NCI-H526 (cell line): ENCODE measurements around the gene TRIM2.

ENCODE experiments used
- DNase-seq, 2 experiments: peaks; one replicate each; lab custom pipeline; 2025; lab: John Stamatoyannopoulos, UW

The TRIM2 gene

DNA sequence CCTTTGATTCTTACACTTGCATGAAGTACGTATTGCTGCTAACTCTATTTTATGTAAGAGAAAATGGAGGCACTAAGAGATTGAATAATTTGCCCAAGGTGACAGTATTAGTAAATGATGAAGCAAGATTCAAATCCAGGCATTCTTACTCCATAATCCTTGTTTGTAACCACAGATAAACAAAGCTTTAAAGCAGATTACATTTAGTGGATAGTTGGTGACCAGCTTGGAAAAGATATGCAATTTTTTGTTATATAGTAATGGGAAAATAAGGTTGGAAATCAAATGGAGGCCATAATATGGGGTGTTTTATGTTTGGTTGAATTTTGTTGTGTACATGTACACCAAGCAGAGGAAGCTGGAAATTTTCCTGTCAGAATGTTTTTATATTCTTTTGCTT is 171.1 kb downstream of the TRIM2 start:
- no peak for DNase-seq

DNA sequence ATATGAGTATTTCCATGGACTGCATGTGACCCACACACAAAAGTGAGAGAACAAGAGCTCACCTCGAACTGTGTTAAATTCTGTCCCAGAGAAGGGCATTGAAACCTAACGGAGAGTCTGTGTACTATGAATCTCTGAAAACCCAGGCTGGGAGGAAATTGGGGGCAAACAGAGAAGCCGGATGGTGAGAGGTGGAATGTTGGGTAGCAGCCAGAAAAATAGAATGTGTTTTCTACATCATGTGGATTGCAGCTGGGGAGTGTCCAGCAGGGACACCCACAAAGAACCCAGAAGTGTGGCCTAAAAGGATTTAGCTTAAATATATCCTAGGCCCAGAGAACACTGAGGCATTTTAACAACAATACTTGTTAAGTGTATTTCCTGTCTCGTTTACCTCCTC is 178.9 kb downstream of the TRIM2 start:
- no peak for DNase-seq

DNA sequence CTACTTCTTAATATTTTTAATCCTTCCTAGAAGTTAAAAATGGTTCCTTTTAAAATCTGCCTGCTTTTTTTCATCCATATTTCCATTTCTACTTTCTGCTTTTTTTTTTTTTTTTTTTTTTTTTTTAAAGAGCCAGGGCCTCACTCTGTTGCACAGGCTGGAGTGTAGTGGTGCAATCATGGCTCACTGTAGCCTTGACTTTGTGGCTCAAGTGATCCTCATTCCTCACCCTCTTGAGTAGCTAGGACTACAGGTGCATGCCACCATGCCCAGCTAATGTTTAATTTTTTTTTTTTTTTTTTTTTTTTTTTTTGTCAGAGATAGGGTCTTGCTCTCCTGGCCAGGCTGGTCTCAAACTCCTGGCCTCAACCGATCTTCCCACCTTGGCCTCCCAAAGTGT is 179.9 kb downstream of the TRIM2 start:
- no peak for DNase-seq

DNA sequence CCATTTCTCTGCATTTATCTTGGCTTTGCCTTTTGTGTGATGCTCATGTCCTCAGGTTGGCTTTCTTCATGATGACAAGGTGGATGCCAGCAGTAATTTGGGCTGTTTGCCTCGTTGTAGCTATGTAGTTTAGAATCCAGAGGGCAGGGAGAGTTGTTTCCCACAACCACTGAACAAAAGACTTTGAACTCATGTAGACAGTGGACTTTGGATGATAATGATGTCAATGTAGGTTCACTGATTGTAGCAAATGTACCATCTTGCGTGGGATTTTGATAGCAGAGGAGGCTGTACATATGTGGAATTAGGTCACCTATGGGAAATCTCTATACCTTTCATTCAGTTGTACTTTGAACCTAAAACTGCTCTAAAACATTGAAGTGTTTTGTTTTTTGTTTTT is 181.5 kb downstream of the TRIM2 start:
- no peak for DNase-seq

DNA sequence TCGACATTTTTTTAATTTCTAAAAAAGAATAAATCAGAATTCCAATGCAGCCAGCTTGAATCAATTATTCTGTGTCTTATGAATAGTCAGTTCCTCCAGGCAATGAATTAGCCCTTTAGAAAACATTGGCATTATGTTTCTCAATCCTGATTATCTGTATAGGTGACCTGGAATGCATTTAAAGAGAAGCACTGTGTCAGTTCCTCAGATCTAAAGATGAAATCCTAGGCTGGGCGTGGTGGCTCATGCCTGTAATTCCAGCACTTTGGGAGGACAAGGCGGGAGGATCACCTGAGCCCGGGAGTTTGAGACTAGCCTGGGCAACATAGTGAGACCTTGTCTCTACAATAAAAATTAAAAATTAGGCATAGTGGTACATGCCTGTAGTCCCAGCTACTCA is 183.7 kb downstream of the TRIM2 start:
- DNase-seq, result no peak
